ENCODE measurements around the gene NR6A1.

Gene NR6A1

GRCh38 chr9:124567362-124567761 is 203.7 kb downstream of the NR6A1 start:
- DNase-seq (ENCODE audit: insufficient read length, low spot score) (no peak), FAIRE-seq (no peak)
- TF ChIP-seq, protein P1, sequence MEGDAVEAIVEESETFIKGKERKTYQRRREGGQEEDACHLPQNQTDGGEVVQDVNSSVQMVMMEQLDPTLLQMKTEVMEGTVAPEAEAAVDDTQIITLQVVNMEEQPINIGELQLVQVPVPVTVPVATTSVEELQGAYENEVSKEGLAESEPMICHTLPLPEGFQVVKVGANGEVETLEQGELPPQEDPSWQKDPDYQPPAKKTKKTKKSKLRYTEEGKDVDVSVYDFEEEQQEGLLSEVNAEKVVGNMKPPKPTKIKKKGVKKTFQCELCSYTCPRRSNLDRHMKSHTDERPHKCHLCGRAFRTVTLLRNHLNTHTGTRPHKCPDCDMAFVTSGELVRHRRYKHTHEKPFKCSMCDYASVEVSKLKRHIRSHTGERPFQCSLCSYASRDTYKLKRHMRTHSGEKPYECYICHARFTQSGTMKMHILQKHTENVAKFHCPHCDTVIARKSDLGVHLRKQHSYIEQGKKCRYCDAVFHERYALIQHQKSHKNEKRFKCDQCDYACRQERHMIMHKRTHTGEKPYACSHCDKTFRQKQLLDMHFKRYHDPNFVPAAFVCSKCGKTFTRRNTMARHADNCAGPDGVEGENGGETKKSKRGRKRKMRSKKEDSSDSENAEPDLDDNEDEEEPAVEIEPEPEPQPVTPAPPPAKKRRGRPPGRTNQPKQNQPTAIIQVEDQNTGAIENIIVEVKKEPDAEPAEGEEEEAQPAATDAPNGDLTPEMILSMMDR (IDR thresholded peaks at IDR 0.05; ENCODE audit: insufficient read depth, missing control alignments), result no peak

DNA sequence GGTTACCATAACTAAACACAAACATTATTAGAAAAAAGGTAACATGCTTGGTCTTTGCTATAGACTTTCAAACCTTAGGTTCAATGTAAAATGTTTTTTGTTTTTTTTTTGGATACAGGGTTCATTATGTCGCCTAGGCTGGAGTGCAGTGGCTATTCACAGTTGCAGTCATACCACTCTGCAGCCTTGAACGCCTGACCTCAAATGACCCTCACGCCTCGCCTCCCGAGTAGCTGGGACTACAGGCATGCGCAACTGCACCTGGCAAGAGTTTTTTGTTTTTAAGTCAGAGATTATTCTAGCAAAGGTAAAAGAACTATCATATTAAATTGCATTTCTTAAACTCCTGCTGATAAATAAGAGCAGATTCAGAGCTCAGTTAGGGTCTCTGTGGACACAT is 208.8 kb downstream of the NR6A1 start:
- TF ChIP-seq, protein P1 (IDR thresholded peaks at IDR 0.05; ENCODE audit: insufficient read depth, missing control alignments), result no peak
- no peak for DNase-seq (ENCODE audit: insufficient read length, low spot score)
- no peak for FAIRE-seq

DNA sequence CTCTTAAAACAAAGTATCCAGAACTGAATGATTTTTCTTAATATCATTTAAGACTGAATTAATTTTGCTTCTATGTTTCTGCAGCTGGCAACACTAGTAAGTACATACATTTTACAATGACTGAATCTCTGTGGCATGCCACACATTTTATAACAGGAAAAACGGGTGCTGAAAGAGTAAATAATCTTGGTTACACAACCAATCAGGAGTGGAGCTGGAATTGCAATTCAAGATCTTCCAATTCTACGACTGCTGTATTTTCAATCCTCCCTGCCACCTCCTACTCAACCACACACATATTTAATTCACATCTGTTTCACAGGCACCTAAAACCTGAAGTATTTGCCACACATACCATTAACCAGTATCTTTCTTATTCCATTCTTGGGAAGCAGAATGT is 211.2 kb downstream of the NR6A1 start:
- FAIRE-seq (no peak), DNase-seq (ENCODE audit: insufficient read length, low spot score) (no peak)
- TF ChIP-seq, protein P1 (IDR thresholded peaks at IDR 0.05; ENCODE audit: insufficient read depth, missing control alignments), result no peak

GRCh38 chr9:124558777-124559470 is 212.2 kb downstream of the NR6A1 start:
- FAIRE-seq (no peak), DNase-seq (ENCODE audit: insufficient read length, low spot score) (no peak)
- TF ChIP-seq, protein P1 (IDR thresholded peaks at IDR 0.05; ENCODE audit: insufficient read depth, missing control alignments), result no peak

GRCh38 chr9:124557895-124558294 is 213.2 kb downstream of the NR6A1 start:
- DNase-seq (ENCODE audit: insufficient read length, low spot score) (no peak), FAIRE-seq (no peak)
- TF ChIP-seq, protein P1 (IDR thresholded peaks at IDR 0.05; ENCODE audit: insufficient read depth, missing control alignments), result no peak

DNA sequence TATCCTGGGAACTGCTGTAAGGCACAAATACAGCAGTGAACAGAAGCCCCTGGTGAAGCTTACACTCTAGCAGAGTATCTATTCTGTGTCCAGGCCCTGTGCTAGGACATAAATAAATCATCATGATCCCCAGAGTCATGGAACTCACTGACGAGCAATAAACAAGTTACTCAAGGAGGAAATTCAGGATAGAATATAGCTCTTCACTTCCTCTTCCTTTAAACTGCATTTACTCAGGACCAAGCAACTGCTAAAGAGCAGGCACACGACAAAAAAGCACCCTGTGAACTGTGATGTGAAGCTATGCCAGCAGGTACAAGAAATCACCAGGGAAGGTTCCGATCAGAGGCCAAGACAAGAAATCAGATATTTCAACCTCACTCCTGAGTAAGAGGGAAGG is 216.1 kb downstream of the NR6A1 start:
- no peak for FAIRE-seq
- TF ChIP-seq, protein P1 (IDR thresholded peaks at IDR 0.05; ENCODE audit: insufficient read depth, missing control alignments), result no peak
- DNase-seq (ENCODE audit: insufficient read length, low spot score), result no peak

DNA sequence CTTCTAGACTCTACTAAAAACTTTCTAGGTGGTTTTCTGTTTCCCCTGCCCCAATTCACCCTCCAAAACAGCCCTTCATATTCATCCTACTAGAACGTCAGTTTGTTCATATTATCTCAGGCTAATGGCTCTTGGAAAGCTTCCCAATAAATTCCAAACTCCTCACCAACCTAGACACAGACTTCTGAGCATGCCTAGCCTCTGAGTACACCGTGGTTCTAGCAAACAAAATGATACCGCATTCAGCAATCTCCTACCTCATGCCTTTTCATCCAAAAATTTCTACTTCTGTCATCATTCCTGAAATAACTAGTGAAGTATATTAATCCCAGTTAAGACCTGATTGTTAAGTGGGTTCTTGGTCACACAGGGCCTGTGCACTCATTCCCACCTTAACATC is 217.4 kb downstream of the NR6A1 start:
- TF ChIP-seq, protein P1 (IDR thresholded peaks at IDR 0.05; ENCODE audit: insufficient read depth, missing control alignments), result no peak
- FAIRE-seq (no peak), DNase-seq (ENCODE audit: insufficient read length, low spot score) (no peak)
